SK-N-SH (cell line): ENCODE results near the gene HPCAL1. TPM values are rescaled to one million over a fixed set of nuclear protein-coding genes. Genes with fewer than 3 reads are reported as not detected.
A peak's percentile ranks its signal among the peaks of the same experiment; 100 is the strongest.
"Not testable (repeated sequence)": the region's sequence is repeated elsewhere in the genome, so short reads cannot be mapped to it uniquely, and the experiment has no call there.

Source experiments
- CTCF ChIA-PET: fragments of 300-600, 350-600 bp; formaldehyde crosslinking; extraction: SDS; loops from one replicate; lab custom pipeline; 2021; lab: Yijun Ruan, JAX
- POLR2A ChIA-PET: fragments of 350-600 bp; sonication (Branson Sonifier 250); formaldehyde crosslinking; extraction: SDS; loops from one replicate; lab custom pipeline; 2020; ENCODE audit warnings: antibody characterized with exemption, inconsistent platforms; lab: Yijun Ruan, JAX
- DNase-seq: peaks from one replicate; pipeline ENCODE4 v3.0.0; 2012
- H2AFZ ChIP-seq: fragments of 200-600 bp; sonication (generic); 2 replicates; pipeline ENCODE4 v1.8.1; 2016; ENCODE audit warnings: antibody characterized with exemption, mild to moderate bottlenecking, low read depth
- H3F3A ChIP-seq: fragments of 200-600 bp; sonication (generic); replicated peaks from 2 replicates; pipeline ENCODE3; 2016; ENCODE audit warnings: antibody characterized with exemption, mild to moderate bottlenecking; ENCODE audit not compliant: insufficient read depth
- H3K27ac ChIP-seq, 2 experiments: fragments of 200-500 bp in 1 of 2; fragments of 200-600 bp in 1 of 2; sonication (Bioruptor generic) in 1 of 2; sonication (generic), shearing (Covaris generic) in 1 of 2; 2 replicates each; pipeline versions ENCODE4 v1.5.1 to v1.6.1; 2014 to 2016; ENCODE audit warnings: low read depth in 2 of 2, inconsistent platforms in 1 of 2, low read length in 1 of 2, mild to moderate bottlenecking in 1 of 2, mixed read lengths in 1 of 2
- H3K27me3 ChIP-seq: fragments of 200-600 bp; sonication (generic), shearing (Covaris generic); 2 replicates; pipeline ENCODE4 v1.6.1; 2016; ENCODE audit warnings: mixed run types; ENCODE audit not compliant: insufficient read depth
- H3K36me3 ChIP-seq, 2 experiments: fragments of 200-500 bp in 1 of 2; fragments of 200-600 bp in 1 of 2; sonication (Bioruptor generic) in 1 of 2; sonication (generic) in 1 of 2; replicated peaks in 1 of 2; 2 replicates each; pipeline versions ENCODE3 to v1.5.1; 2014 to 2016; ENCODE audit warnings: low read length in 1 of 2, mild to moderate bottlenecking in 1 of 2; ENCODE audit not compliant: insufficient read depth in 2 of 2, control insufficient read depth in 1 of 2
- H3K4me1 ChIP-seq, 2 experiments: fragments of 200-500 bp in 1 of 2; fragments of 200-600 bp in 1 of 2; sonication (Bioruptor generic) in 1 of 2; sonication (generic), shearing (Covaris generic) in 1 of 2; 2 replicates each; pipeline versions ENCODE4 v1.5.1 to v1.6.1; 2014 to 2016; ENCODE audit warnings: low read depth in 1 of 2, low read length in 1 of 2, mixed run types in 1 of 2; ENCODE audit not compliant: insufficient read depth in 2 of 2, control insufficient read depth in 1 of 2
- H3K4me2 ChIP-seq: fragments of 200-600 bp; sonication (generic), shearing (Covaris generic); 2 replicates; pipeline ENCODE4 v1.6.1; 2017; ENCODE audit warnings: mixed run types
- H3K4me3 ChIP-seq, 2 experiments: fragments of 200-500 bp in 1 of 2; fragments of 200-600 bp in 1 of 2; sonication (Bioruptor generic) in 1 of 2; sonication (generic), shearing (Covaris generic) in 1 of 2; 2 replicates each; pipeline versions ENCODE4 v1.5.1 to v1.8.1; 2014 to 2016; ENCODE audit warnings: low read depth in 2 of 2, inconsistent platforms in 1 of 2, low read length in 1 of 2, mild to moderate bottlenecking in 1 of 2, mixed read lengths in 1 of 2, moderate library complexity in 1 of 2
- H3K79me2 ChIP-seq: fragments of 200-600 bp; sonication (generic); 2 replicates; pipeline ENCODE4 v1.8.1; 2017; ENCODE audit warnings: mild to moderate bottlenecking; ENCODE audit not compliant: insufficient read depth
- H3K9ac ChIP-seq: fragments of 200-600 bp; sonication (generic); 2 replicates; pipeline ENCODE4 v1.6.1; 2017; ENCODE audit warnings: mixed run types
- H3K9me2 ChIP-seq: fragments of 200-600 bp; sonication (generic); 2 replicates; pipeline ENCODE4 v1.6.1; 2017; ENCODE audit warnings: mixed run types
- H3K9me3 ChIP-seq: fragments of 200-600 bp; sonication (generic); 2 replicates; pipeline ENCODE4 v1.6.1; 2017; ENCODE audit warnings: mixed run types, mild to moderate bottlenecking, moderate library complexity
- H4K20me1 ChIP-seq: fragments of 200-600 bp; sonication (generic); 2 replicates; pipeline ENCODE4 v1.6.1; 2017; ENCODE audit warnings: mild to moderate bottlenecking, mixed run types; ENCODE audit not compliant: insufficient read depth
- EP300 ChIP-seq, 2 experiments: IDR thresholded peaks; 2 replicates each; pipeline versions ENCODE4 v1.4.0 to v1.6.1; 2012; ENCODE audit warnings: borderline replicate concordance in 1 of 2, low read depth in 1 of 2, low read length in 1 of 2
- EZH2phosphoT487 ChIP-seq: fragments of 200-600 bp; sonication (generic); IDR thresholded peaks from 2 replicates; pipeline ENCODE4 v1.6.1; 2017; ENCODE audit warnings: low read depth, mixed run types, mild to moderate bottlenecking, antibody characterized with exemption, moderate library complexity, borderline replicate concordance
- FOSL2 ChIP-seq: IDR thresholded peaks from 2 replicates; pipeline ENCODE4 v1.4.0; 2012; ENCODE audit warnings: low read depth, mild to moderate bottlenecking, moderate library complexity, borderline replicate concordance
- JUND ChIP-seq: IDR thresholded peaks from 2 replicates; pipeline ENCODE4 v1.4.0; 2012
- MXI1 ChIP-seq: IDR thresholded peaks from 2 replicates; pipeline ENCODE4 v1.6.1; 2012; ENCODE audit warnings: mild to moderate bottlenecking, low read depth, low read length, improper control_type of control experiment
- NFIC ChIP-seq: IDR thresholded peaks from 2 replicates; pipeline ENCODE4 v1.4.0; 2012; ENCODE audit warnings: borderline replicate concordance
- POLR2AphosphoS5 ChIP-seq: IDR thresholded peaks from 2 replicates; pipeline ENCODE4 v1.6.1; 2012; ENCODE audit warnings: low read depth, low read length
- REST ChIP-seq: IDR thresholded peaks from 2 replicates; pipeline ENCODE4 v1.6.1; 2012; ENCODE audit warnings: mild to moderate bottlenecking, low read depth, low read length, moderate library complexity
- RFX5 ChIP-seq: IDR thresholded peaks from 2 replicates; pipeline ENCODE4 v1.6.1; 2012; ENCODE audit warnings: mild to moderate bottlenecking, improper control_type of control experiment, low read length
- RXRA ChIP-seq: IDR thresholded peaks from 2 replicates; pipeline ENCODE4 v1.4.0; 2012; ENCODE audit warnings: low read depth, mild to moderate bottlenecking, borderline replicate concordance
- SMC3 ChIP-seq: IDR thresholded peaks from 2 replicates; pipeline ENCODE4 v1.6.1; 2012; ENCODE audit warnings: low read depth, low read length, improper control_type of control experiment
- TCF12 ChIP-seq: IDR thresholded peaks from 2 replicates; pipeline ENCODE4 v1.4.0; 2012
- YY1 ChIP-seq: IDR thresholded peaks from 2 replicates; pipeline ENCODE4 v1.4.0; 2012; ENCODE audit warnings: low read depth, mild to moderate bottlenecking
- ZBTB33 ChIP-seq: IDR thresholded peaks from 2 replicates; pipeline ENCODE4 v1.4.0; 2012; ENCODE audit warnings: low read depth, borderline replicate concordance
- polyA plus RNA-seq, 3 experiments: library from polyadenylated mRNA; depleted of rRNA; stranded (reverse); fragments of >200 nt; gene quantifications; 2 replicates each; pipeline ENCODE4 v1.2.3, GENCODE V29; 2012
- TF ChIP-seq, protein P1 (sequence below): IDR thresholded peaks from 2 replicates; pipeline ENCODE4 v1.4.0; 2012; ENCODE audit warnings: low read depth

The HPCAL1 gene
- polyA plus RNA-seq, 1 of the 3 experiments (the other 2 are of a cell fraction), result 77.0 TPM

DNA sequence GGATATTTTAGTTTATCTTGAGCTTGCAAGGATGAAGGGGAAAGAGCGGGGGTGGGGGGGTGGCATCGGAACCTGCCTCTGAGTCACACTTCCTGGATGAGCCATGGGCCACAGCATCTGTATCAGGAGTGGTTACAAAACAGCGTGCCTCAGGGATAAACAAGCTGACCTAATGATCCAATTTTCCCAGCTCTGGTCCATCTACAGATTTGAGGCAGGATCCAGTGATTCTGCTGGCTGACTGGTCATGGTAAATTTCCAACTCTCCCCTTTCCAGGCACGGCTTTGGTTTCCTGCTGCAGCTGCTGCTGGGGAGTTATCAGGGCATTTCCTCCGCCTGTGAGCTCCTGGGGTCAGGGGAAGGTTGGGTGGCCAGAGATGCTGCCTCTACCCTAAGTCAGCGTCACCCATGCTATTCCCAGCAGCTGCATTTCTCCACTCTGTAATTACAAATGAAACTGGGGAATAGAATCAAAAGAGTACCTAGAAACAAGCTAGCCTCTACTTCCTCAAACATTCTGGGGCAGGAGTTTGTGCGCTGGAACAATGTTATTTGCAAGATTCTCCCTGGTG is 4.7 kb upstream of the HPCAL1 start (continued):
- no peak for TF ChIP-seq EZH2phosphoT487
- peak; percentile 97 for TF ChIP-seq FOSL2
- TF ChIP-seq POLR2AphosphoS5, result no peak; the same call in 1 of the 2 replicates
- TF ChIP-seq SMC3, result 0 out of 2 replicates have a peak, but pooled peaks have one; percentile 5
- TF ChIP-seq TCF12, result peak; percentile 85
- TF ChIP-seq, protein P1, sequence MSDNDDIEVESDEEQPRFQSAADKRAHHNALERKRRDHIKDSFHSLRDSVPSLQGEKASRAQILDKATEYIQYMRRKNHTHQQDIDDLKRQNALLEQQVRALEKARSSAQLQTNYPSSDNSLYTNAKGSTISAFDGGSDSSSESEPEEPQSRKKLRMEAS, result peak; percentile 74; the same call in 1 of the 2 replicates
- TF ChIP-seq YY1, result no peak
- TF ChIP-seq NFIC, result peak; percentile 56; the same call in 1 of the 2 replicates
- peak; percentile 78 to 92; a peak in 3 of 4 replicates for TF ChIP-seq EP300 (IDR thresholded peaks at IDR 0.05; ENCODE audit: borderline replicate concordance in 1 of 2, low read depth in 1 of 2, low read length in 1 of 2)
- peak; percentile 93 for TF ChIP-seq JUND
- no peak for TF ChIP-seq RFX5
- peak; percentile 77 for TF ChIP-seq MXI1
- peak; percentile 83; the same call in 1 of the 2 replicates for TF ChIP-seq RXRA
- no peak for TF ChIP-seq REST
- no peak for TF ChIP-seq ZBTB33

GRCh38 chr2:10298777-10299176 is 3.9 kb upstream of the HPCAL1 start:
- H3K4me1 ChIP-seq, result peaks cover 13 to 30% of the 10 kb centered on the region in 2 experiments
- POLR2A ChIA-PET, result interaction anchor here (1.3 to 1.8 kb wide), 4 partner anchors 8 to 173 kb away, joined by 4 to 23 read pairs (median 5); no protein-coding TSS in a partner anchor
- H3K9ac ChIP-seq, H4K20me1 ChIP-seq, H3K9me2 ChIP-seq, H3K27me3 ChIP-seq, H3K36me3 ChIP-seq, DNase-seq, H3K4me3 ChIP-seq, H3K9me3 ChIP-seq, H2AFZ ChIP-seq, H3K79me2 ChIP-seq: not testable (repeated sequence)
- CTCF ChIA-PET, result interaction anchor here (1.0 to 1.7 kb wide), 12 partner anchors 8 to 175 kb away, joined by 3 to 15 read pairs (median 3); no protein-coding TSS in a partner anchor
- peak overlapping the region; percentile 61 to 97; a peak in 3 of 4 replicates for H3K27ac ChIP-seq
- H3F3A ChIP-seq, result peaks cover 11% of the 10 kb centered on the region
- H3K4me2 ChIP-seq, result peak overlapping the region; percentile 66; the same call in 1 of the 2 replicates
